K562 (cell line): ENCODE measurements around the gene CYP2A6. TPM values are rescaled to one million over a fixed set of nuclear protein-coding genes. Genes with fewer than 3 reads are reported as not detected.

Source experiments
- ATF1 ChIP-seq, 2 experiments: fragments of 450-650 bp in 1 of 2; IDR thresholded peaks; 2 replicates each; pipeline ENCODE4 v1.6.1; 2016; ENCODE audit warnings: missing compliant biosample characterization in 1 of 2, missing genetic modification characterization in 1 of 2
- BRF1 ChIP-seq: IDR thresholded peaks from 3 replicates; pipeline ENCODE4 v1.6.1; 2011; ENCODE audit warnings: borderline replicate concordance, mild to moderate bottlenecking; ENCODE audit not compliant: insufficient read length; ENCODE audit errors: extremely low read depth
- CBX1 ChIP-seq: sonication (generic); IDR thresholded peaks from 2 replicates; pipeline ENCODE4 v1.6.1; 2016; ENCODE audit warnings: antibody characterized with exemption, low read depth, mild to moderate bottlenecking
- CHD1 ChIP-seq: fragments of 200-600 bp; sonication (generic); IDR thresholded peaks from one replicate; pipeline ENCODE4 v1.6.1; 2012; ENCODE audit warnings: mild to moderate bottlenecking, moderate library complexity, low read length, inconsistent platforms
- ETS2 ChIP-seq: IDR thresholded peaks from 2 replicates; pipeline ENCODE4 v1.6.1; 2016; ENCODE audit warnings: borderline replicate concordance, missing genetic modification characterization, mild to moderate bottlenecking, moderate library complexity, missing compliant biosample characterization; ENCODE audit not compliant: poor library complexity, severe bottlenecking
- EZH2 ChIP-seq: IDR thresholded peaks from 2 replicates; pipeline ENCODE4 v1.6.1; 2012; ENCODE audit warnings: low read depth, mild to moderate bottlenecking, inconsistent platforms, low read length, borderline replicate concordance
- FOXJ2 ChIP-seq: fragments of 200-800 bp; sonication (Bioruptor generic); IDR thresholded peaks from 2 replicates; pipeline ENCODE4 v1.6.1; 2016; ENCODE audit warnings: missing genetic modification characterization, missing compliant biosample characterization
- GATAD2A ChIP-seq: fragments of 450-650 bp; IDR thresholded peaks from 2 replicates; pipeline ENCODE4 v1.6.1; 2017
- HDAC8 ChIP-seq: fragments of 450-650 bp; IDR thresholded peaks from 2 replicates; pipeline ENCODE4 v1.6.1; 2016; ENCODE audit warnings: mild to moderate bottlenecking, missing genetic modification characterization, moderate library complexity, missing compliant biosample characterization
- MYBL2 ChIP-seq, 2 experiments: fragments of 450-650 bp in 1 of 2; sonication (generic) in 1 of 2; formaldehyde crosslinking in 1 of 2; IDR thresholded peaks; 2 replicates each; pipeline versions ENCODE4 v1.6.1 to v1.8.1; 2017 to 2022; ENCODE audit warnings: borderline replicate concordance in 1 of 2, inconsistent platforms in 1 of 2, low read depth in 1 of 2, mild to moderate bottlenecking in 1 of 2, missing genetic modification reagents in 1 of 2, moderate library complexity in 1 of 2
- MYNN ChIP-seq, 2 experiments: sonication (generic); formaldehyde crosslinking in 1 of 2; IDR thresholded peaks; 2 replicates each; pipeline versions ENCODE4 v1.5.0 to v1.6.1; 2016 to 2020; ENCODE audit warnings: antibody characterized with exemption in 1 of 2, missing genetic modification reagents in 1 of 2
- NELFE ChIP-seq: IDR thresholded peaks from 2 replicates; pipeline ENCODE4 v1.6.1; 2011; ENCODE audit warnings: mild to moderate bottlenecking; ENCODE audit not compliant: insufficient read depth, insufficient read length
- NR2F6 ChIP-seq: fragments of 450-650 bp; formaldehyde crosslinking; IDR thresholded peaks from 2 replicates; pipeline ENCODE4 v1.4.0; 2020; ENCODE audit warnings: mild to moderate bottlenecking
- OTX1 ChIP-seq: fragments of 450-650 bp; formaldehyde crosslinking; IDR thresholded peaks from 2 replicates; pipeline ENCODE4 v1.4.0; 2022; ENCODE audit warnings: mild to moderate bottlenecking
- POLR2B ChIP-seq: fragments of 450-650 bp; IDR thresholded peaks from 2 replicates; pipeline ENCODE4 v1.6.1; 2018; ENCODE audit warnings: low read depth; ENCODE audit not compliant: partially characterized antibody
- TAF7 ChIP-seq: fragments of 450-650 bp; IDR thresholded peaks from 2 replicates; pipeline ENCODE4 v1.6.1; 2016; ENCODE audit warnings: missing genetic modification characterization, missing compliant biosample characterization
- TCF7 ChIP-seq: sonication (generic); IDR thresholded peaks from 2 replicates; pipeline ENCODE4 v1.6.1; 2016; ENCODE audit warnings: antibody characterized with exemption, borderline replicate concordance
- TGIF2 ChIP-seq: sonication (generic); formaldehyde crosslinking; IDR thresholded peaks from 2 replicates; pipeline ENCODE4 v1.8.1; 2022; ENCODE audit warnings: mild to moderate bottlenecking, missing genetic modification reagents, moderate library complexity
- XRCC5 ChIP-seq: fragments of 200-400 bp; formaldehyde crosslinking; IDR thresholded peaks from 2 replicates; pipeline ENCODE4 v1.6.1; 2017; ENCODE audit warnings: low read depth, mild to moderate bottlenecking, low read length
- ZNF212 ChIP-seq: fragments of 450-650 bp; formaldehyde crosslinking; IDR thresholded peaks from 2 replicates; pipeline ENCODE4 v1.4.0; 2020; ENCODE audit warnings: mild to moderate bottlenecking
- ZNF551 ChIP-seq: fragments of 250-450 bp; sonication (Bioruptor Pico); IDR thresholded peaks from 2 replicates; pipeline ENCODE4 v1.5.0; 2021; ENCODE audit warnings: mild to moderate bottlenecking, moderate library complexity
- ZSCAN29 ChIP-seq: fragments of 450-650 bp; IDR thresholded peaks from 2 replicates; pipeline ENCODE4 v1.6.1; 2017
- polyA plus RNA-seq, 8 experiments: library from polyadenylated mRNA; depleted of rRNA in 4 of 8; stranded (reverse) in 5 of 8; unstranded in 3 of 8; fragments of >200 nt; fragmentation: Nextera tagmentation in 2 of 8; fragmentation: Illumina TruSeq in 1 of 8; extraction: Ambion mirVana in 2 of 8; extraction: Trizol in 1 of 8; gene quantifications; 2 replicates each; pipeline versions ENCODE4 v1.2.1 to v1.2.3, GENCODE V29; 2011 to 2014; ENCODE audit warnings: inconsistent platforms in 1 of 8, missing spikeins in 1 of 8
- total RNA-seq, 7 experiments: library from RNA; depleted of rRNA in 6 of 7; stranded (reverse); fragments of >200 nt in 6 of 7; fragmentation: Illumina TruSeq in 2 of 7; extraction: Trizol in 2 of 7; gene quantifications; 2 replicates each; pipeline versions ENCODE4 v1.2.1 to v1.2.3, GENCODE V29; 2011 to 2021; ENCODE audit warnings: low replicate concordance in 1 of 7
- TF ChIP-seq, protein P1 (sequence below): fragments of 450-650 bp; formaldehyde crosslinking; conservative IDR thresholded peaks from 2 replicates; pipeline ENCODE4 v1.4.0; 2022; ENCODE audit warnings: mild to moderate bottlenecking, missing genetic modification characterization
- TF ChIP-seq, protein P2 (sequence below): sonication (generic); formaldehyde crosslinking; IDR thresholded peaks from 2 replicates; pipeline ENCODE4 v1.4.0; 2020; ENCODE audit warnings: mild to moderate bottlenecking, missing genetic modification reagents

Gene CYP2A6
- total and polyA plus RNA-seq, 9 of the 15 experiments (the other 6 are each of a cell fraction or from before 2014, with no cell fraction given) = 0.31 TPM; not detected in 8

DNA sequence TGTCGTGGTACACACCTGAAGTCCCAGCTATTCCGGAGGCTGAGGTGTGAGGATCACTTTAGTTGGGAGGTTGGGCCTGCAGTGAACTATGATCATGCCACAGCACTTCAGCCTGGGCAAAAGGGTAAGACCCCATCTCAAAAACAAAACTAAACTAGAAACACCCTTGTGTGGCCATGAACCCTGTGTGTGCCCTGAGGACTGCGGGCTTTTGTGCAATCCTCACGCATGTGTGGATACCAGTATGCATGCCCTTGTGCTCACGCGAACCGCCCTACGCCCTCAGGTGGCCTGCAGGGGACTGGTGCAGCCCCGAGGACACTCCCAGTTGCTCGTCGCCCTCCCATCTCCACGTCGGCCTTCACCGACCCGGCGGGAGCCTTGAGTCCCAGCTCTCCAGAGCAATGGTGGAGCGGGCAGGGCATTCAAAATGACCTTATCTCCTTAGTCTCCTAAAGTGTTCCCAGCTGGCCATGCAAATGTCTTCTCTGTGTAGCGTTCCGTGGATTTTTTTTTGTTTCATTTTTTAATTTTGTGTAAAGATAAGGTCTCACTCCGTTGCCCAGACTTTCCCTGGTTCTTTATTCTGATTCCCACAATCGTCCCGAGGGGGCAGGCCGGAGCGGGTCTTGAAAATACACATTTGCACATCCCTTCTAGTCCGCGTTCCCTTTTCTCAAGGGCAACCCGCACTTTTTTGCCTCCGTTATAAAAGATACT is 52.1 kb downstream of the CYP2A6 start (continued):
- TF ChIP-seq ATF1 (CRISPR knock-in tag; IDR thresholded peaks at IDR 0.05) (no peak), ATF1 (tag; IDR thresholded peaks at IDR 0.05) (no peak; the same call in 1 of the 2 replicates), NELFE (no peak), ETS2 (tag) (no peak), BRF1 (no peak), MYNN (IDR thresholded peaks at IDR 0.05) (no peak), MYNN (CRISPR knock-in tag; IDR thresholded peaks at IDR 0.05) (no peak), CBX1 (peak; percentile 31; the same call in 1 of the 2 replicates), GATAD2A (no peak), ZNF212 (CRISPR knock-in tag) (no peak), ZSCAN29 (no peak), OTX1 (CRISPR knock-in tag) (no peak), NR2F6 (no peak), HDAC8 (tag) (no peak), TAF7 (tag) (no peak), FOXJ2 (no peak; the same call in 1 of the 2 replicates), MYBL2 (IDR thresholded peaks at IDR 0.05; ENCODE audit: low read depth) (no peak), MYBL2 (CRISPR knock-in tag; IDR thresholded peaks at IDR 0.05; ENCODE audit: borderline replicate concordance) (no peak), CHD1 (no peak), TGIF2 (CRISPR knock-in tag) (no peak), POLR2B (no peak), TCF7 (no peak), XRCC5 (peak; percentile 41; the same call in 1 of the 2 replicates), ZNF551 (no peak), EZH2 (no peak)
- TF ChIP-seq, protein P1, sequence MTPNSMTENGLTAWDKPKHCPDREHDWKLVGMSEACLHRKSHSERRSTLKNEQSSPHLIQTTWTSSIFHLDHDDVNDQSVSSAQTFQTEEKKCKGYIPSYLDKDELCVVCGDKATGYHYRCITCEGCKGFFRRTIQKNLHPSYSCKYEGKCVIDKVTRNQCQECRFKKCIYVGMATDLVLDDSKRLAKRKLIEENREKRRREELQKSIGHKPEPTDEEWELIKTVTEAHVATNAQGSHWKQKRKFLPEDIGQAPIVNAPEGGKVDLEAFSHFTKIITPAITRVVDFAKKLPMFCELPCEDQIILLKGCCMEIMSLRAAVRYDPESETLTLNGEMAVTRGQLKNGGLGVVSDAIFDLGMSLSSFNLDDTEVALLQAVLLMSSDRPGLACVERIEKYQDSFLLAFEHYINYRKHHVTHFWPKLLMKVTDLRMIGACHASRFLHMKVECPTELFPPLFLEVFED (CRISPR knock-in tag) = 0 out of 2 replicates have a peak, but pooled peaks have one; percentile 68
- TF ChIP-seq, protein P2, sequence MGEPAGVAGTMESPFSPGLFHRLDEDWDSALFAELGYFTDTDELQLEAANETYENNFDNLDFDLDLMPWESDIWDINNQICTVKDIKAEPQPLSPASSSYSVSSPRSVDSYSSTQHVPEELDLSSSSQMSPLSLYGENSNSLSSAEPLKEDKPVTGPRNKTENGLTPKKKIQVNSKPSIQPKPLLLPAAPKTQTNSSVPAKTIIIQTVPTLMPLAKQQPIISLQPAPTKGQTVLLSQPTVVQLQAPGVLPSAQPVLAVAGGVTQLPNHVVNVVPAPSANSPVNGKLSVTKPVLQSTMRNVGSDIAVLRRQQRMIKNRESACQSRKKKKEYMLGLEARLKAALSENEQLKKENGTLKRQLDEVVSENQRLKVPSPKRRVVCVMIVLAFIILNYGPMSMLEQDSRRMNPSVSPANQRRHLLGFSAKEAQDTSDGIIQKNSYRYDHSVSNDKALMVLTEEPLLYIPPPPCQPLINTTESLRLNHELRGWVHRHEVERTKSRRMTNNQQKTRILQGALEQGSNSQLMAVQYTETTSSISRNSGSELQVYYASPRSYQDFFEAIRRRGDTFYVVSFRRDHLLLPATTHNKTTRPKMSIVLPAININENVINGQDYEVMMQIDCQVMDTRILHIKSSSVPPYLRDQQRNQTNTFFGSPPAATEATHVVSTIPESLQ = no peak
